Activated naive CD8-positive, alpha-beta T cell treated with anti-CD3 and anti-CD28 coated beads, Interleukin-2, amount 50 U/mL, for 16 hours (primary cell): ENCODE results near the gene IGFL4.

Experiments
- DNase-seq: peaks from one replicate; pipeline ENCODE4 v3.0.0-alpha.2; 2020; ENCODE audit warnings: low read depth, low spot score

The IGFL4 gene

GRCh38 chr19:46020819-46021125, 20.0 kb downstream of the IGFL4 start:
- DNase-seq, result no peak

GRCh38 chr19:46019270-46019669, 21.5 kb downstream of the IGFL4 start:
- DNase-seq, result no peak

- no peak for DNase-seq
These were observed 22.0 kb downstream of the IGFL4 start for GRCh38 chr19:46018729-46019251.

- no peak for DNase-seq
These were observed 22.7 kb downstream of the IGFL4 start for GRCh38 chr19:46017874-46018675.

GRCh38 chr19:46017095-46017429, 23.7 kb downstream of the IGFL4 start:
- DNase-seq, result no peak

- peak; percentile 54 for DNase-seq
These were observed 24.2 kb downstream of the IGFL4 start for GRCh38 chr19:46016426-46017094.

GRCh38 chr19:46015687-46016425, 24.9 kb downstream of the IGFL4 start:
- no peak for DNase-seq

- peak; percentile 41 for DNase-seq
These were observed 25.7 kb downstream of the IGFL4 start for GRCh38 chr19:46014941-46015686.

- no peak for DNase-seq
These were observed 26.3 kb downstream of the IGFL4 start for GRCh38 chr19:46014534-46014933.

GRCh38 chr19:46009530-46010510, 31.0 kb downstream of the IGFL4 start:
- peak; percentile 29 for DNase-seq

- DNase-seq, result no peak
These were observed 34.4 kb downstream of the IGFL4 start for GRCh38 chr19:46006411-46006810.

- no peak for DNase-seq
These were observed 38.0 kb downstream of the IGFL4 start for GRCh38 chr19:46002678-46003275.

GRCh38 chr19:46000491-46001246, 40.1 kb downstream of the IGFL4 start:
- peak; percentile 22 for DNase-seq

- no peak for DNase-seq
These were observed 41.1 kb downstream of the IGFL4 start for GRCh38 chr19:45999653-46000121.

- no peak for DNase-seq
These were observed 42.0 kb downstream of the IGFL4 start for GRCh38 chr19:45998834-45999233.

- DNase-seq, result no peak
These were observed 43.9 kb downstream of the IGFL4 start for GRCh38 chr19:45996933-45997332.

- no peak for DNase-seq
These were observed 45.0 kb downstream of the IGFL4 start for GRCh38 chr19:45995715-45996385.

- DNase-seq, result peak; percentile 92
These were observed 45.6 kb downstream of the IGFL4 start, which contains the start of gene CCDC61 for GRCh38 chr19:45994998-45995714. Gene CCDC61, plus strand, starts transcription at chr19:45995467. Its CDS starts 7,552 bp downstream, at chr19:46003019.
